Measurements from ENCODE around the gene SLC31A1. TPM values are rescaled to one million over a fixed set of nuclear protein-coding genes. Genes with fewer than 3 reads are reported as not detected.

Gene SLC31A1
- total RNA-seq, 2 donors from 2014 or later: 6.7 to 7.9 TPM

GRCh38 chr9:113261917-113262671, 40.8 kb downstream of the SLC31A1 start:
- ATAC-seq (no peak), DNase-seq (no peak)
- Histone ChIP-seq H3K36me3 (replicated peaks in 1 of 2; ENCODE audit: insufficient read depth in 1 of 2, low read depth in 2 of 2) (peaks cover 0 to 2% of the 10 kb centered on the region in 2 donors), H3K4me3 (no peak overlapping the region), H3K27me3 (no peaks in the 10 kb centered on the region), H3K4me1 (peaks cover 15% of the 10 kb centered on the region), H3K27ac (no peak overlapping the region), H3K9me3 (no peaks in the 10 kb centered on the region)
- 80 to 94% methylated on average over 1 of the region's 1 CpG for WGBS, 2 donors
- intact Hi-C loops (cut with DNase I): no loop called here
- TF ChIP-seq POLR2A (IDR thresholded peaks at IDR 0.05) (no peak), CTCF (IDR thresholded peaks at IDR 0.05) (no peak)

DNA sequence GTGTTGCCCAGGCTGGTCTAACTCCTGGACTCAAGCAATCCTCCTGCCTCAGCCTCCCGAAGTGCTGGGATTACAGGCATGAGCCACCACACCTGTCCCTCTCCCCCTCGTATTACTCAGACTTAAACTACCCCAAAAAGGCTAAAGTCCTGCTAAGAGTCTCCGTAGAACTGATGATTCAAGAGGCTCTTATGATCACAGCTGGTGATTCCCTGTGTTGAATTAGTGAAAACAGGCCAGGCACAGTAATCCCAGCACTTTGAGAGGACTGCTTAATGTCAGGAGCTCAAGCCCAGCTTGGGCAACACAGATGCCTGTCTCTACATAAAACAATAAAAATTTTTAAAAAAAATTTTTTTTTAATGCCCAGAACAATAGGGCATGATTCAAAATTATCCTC, 44.8 kb downstream of the SLC31A1 start:
- 83 to 84% methylated on average over 2 to 3 of the region's 3 CpGs for WGBS, 2 donors
- no peaks in the 10 kb centered on the region for H3K27me3 ChIP-seq
- H3K36me3 ChIP-seq (replicated peaks in 1 of 2; ENCODE audit: insufficient read depth in 1 of 2, low read depth in 2 of 2): peaks cover 0 to 8% of the 10 kb centered on the region in 2 donors
- TF ChIP-seq POLR2A (IDR thresholded peaks at IDR 0.05) (no peak), CTCF (IDR thresholded peaks at IDR 0.05) (no peak)
- H3K4me1 ChIP-seq: no peaks in the 10 kb centered on the region
- DNase-seq: no peak
- intact Hi-C loops (cut with DNase I): no loop called here
- no peak overlapping the region for H3K4me3 ChIP-seq
- no peak for ATAC-seq
- H3K27ac ChIP-seq: no peak overlapping the region
- H3K9me3 ChIP-seq: no peaks in the 10 kb centered on the region

GRCh38 chr9:113267911-113268566, 46.7 kb downstream of the SLC31A1 start:
- no peaks in the 10 kb centered on the region for H3K9me3 ChIP-seq
- no peak for DNase-seq
- WGBS, 2 donors: 84% methylated on average over 4 of the region's 4 CpGs
- peaks cover 0 to 17% of the 10 kb centered on the region in 2 donors for H3K36me3 ChIP-seq (replicated peaks in 1 of 2; ENCODE audit: insufficient read depth in 1 of 2, low read depth in 2 of 2)
- no peak overlapping the region for H3K27ac ChIP-seq
- no peaks in the 10 kb centered on the region for H3K27me3 ChIP-seq
- no peak for ATAC-seq
- TF ChIP-seq POLR2A (IDR thresholded peaks at IDR 0.05) (no peak), CTCF (IDR thresholded peaks at IDR 0.05) (no peak)
- intact Hi-C loops (cut with DNase I): no loop called here
- H3K4me1 ChIP-seq: no peaks in the 10 kb centered on the region
- no peak overlapping the region for H3K4me3 ChIP-seq

GRCh38 chr9:113269355-113269754, 48.0 kb downstream of the SLC31A1 start:
- Histone ChIP-seq H3K27me3 (no peaks in the 10 kb centered on the region), H3K36me3 (replicated peaks in 1 of 2; ENCODE audit: insufficient read depth in 1 of 2, low read depth in 2 of 2) (peaks cover 0 to 18% of the 10 kb centered on the region in 2 donors), H3K27ac (no peak overlapping the region), H3K9me3 (no peaks in the 10 kb centered on the region), H3K4me3 (no peak overlapping the region), H3K4me1 (peaks cover 7% of the 10 kb centered on the region)
- TF ChIP-seq CTCF (IDR thresholded peaks at IDR 0.05): no peak
- no peak for TF ChIP-seq POLR2A (IDR thresholded peaks at IDR 0.05)
- DNase-seq (no peak), ATAC-seq (no peak)
- intact Hi-C loops (cut with DNase I): no loop called here
- WGBS, 2 donors: 84 to 94% methylated on average over 2 of the region's 2 CpGs

All from body of pancreas (tissue), 4 donors.